COLO829 (cell line): ENCODE results near the gene TIAM2.
A peak's percentile ranks its signal among the peaks of the same experiment; 100 is the strongest.
"Not testable (repeated sequence)": the region's sequence is repeated elsewhere in the genome, so short reads cannot be mapped to it uniquely, and the experiment has no call there.

Experiments
- DNase-seq: peaks from one replicate; pipeline ENCODE4 v3.0.0; 2012; ENCODE audit warnings: low spot score

The TIAM2 gene

DNA sequence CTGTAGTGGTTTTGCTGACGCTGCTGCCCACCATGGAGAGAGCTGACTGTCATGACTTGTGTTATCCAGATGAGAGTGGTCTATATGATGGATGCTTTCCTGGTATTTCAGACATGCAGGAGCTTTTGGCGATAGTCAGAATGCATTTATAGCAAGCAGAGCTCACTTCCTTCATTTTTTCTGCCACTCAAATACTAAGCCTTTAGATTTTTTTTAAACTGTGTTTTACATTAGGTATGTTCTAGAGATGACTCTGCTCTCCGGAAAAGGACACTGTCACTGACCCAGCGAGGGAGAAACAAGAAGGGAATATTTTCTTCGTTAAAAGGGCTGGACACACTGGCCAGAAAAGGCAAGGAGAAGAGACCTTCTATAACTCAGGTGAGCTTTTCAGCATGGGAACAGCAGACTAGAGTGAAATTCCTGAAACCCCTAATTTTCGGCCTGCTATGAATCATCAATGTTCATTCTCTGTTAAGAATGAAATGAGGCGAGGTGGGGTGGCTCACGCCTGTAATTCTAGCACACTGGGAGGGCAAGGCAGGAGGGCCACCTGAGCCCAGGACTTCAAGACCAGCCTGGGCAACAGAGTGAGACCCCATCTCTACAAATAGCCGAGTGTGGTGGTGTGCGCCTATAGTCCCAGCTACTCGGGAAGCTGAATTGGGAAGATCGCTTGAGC, 170.1 kb downstream of the TIAM2 start:
- DNase-seq = no peak

DNA sequence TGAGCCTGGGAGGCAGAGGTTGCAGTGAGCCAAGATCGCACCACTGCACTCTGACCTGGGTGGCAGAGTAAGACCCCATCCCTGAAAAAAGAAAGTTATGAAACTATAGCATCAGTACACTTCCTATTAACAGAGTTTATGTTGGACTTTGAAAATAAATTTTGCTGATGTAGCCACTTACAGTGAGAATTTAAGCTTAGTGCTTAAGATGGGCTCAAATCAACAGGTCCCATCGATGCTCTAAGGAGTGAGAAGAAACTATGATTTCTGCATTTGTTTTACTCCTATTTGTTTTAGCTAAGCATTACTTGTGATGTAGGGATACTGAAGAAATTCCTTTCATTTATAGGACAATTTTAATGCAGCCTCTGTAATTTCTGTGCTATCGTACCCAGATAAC, 175.4 kb downstream of the TIAM2 start:
- DNase-seq = no peak

DNA sequence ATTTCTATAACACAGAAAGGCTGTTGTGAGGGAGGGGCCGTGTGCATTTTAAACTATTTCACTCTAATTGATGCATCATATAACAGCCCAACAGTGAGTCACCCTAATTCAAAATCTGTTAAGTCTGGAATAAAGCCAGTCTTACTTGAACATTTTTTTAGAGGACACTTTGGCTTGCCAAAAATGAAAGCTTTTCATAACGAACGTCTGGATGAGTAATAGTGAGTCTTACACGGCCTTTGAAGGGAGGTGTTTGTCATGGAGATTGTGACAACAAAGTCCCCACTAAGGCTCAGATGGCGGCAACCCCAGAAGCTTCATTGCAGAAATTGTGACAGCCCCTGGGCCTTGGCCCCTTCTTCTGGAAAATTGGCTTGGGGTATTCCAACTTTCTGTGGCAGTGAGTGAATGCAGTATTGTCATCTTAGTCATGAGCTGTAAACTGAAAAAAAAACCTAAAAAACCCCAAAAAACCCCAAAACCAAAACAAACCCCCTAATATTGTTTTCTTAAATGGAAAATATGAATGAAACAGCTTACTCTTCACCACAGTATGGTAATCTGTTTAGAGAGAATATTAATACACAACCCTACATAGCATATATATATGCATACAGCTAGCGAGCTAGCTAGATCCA, 176.1 kb downstream of the TIAM2 start:
- peak; percentile 86 for DNase-seq

DNA sequence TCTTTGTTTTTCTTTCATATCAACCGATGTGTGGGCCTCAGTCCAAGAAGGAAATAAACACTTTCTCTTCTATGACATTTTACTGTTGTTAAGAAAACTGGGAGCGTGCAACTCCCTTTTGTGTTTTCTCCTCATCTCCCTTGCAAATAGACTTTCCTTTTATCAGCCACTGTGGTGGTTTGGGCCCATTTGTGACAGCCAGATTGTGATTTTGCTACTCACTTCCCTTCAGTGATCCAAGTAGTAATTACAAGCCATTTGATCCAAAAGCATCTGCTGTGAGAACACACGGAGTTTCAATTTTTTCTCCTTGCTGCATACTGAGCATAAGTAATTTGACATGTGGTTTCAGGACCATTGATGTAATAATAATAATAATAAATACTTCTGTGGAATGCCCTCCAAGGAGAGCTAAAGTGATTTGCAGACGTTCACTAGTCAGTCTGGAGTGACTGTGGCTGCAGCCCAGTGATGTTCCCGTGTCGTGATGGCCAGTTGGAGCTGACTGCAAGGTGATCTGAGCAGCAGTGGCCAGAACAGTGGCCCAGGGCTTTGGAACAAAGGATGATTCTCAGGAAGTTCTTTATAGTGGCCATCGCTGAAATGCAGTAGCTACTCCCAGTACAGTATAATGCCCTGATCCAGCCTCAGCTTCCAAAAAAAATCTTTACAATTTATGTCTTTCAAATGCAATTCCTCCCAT, 176.8 kb downstream of the TIAM2 start:
- DNase-seq = no peak

DNA sequence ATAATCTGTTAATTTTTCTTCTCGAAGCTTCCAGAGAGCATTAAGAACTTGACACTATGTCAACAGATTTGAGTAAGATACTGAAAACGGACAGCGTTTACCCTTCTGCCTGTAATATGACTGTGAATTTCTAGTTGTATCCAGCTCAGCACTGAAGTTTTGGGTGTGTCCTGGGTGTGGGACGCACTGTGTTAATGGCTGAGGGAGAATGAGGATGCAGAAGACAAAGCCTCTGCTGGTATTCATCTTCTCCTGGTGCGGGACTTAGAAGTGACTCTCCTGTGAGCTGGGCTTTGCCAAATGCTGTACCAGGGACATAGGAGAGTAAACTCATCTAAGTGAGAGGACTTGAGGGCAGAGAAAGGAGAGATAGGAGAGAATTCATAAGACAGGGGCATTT, 178.4 kb downstream of the TIAM2 start:
- DNase-seq = no peak

DNA sequence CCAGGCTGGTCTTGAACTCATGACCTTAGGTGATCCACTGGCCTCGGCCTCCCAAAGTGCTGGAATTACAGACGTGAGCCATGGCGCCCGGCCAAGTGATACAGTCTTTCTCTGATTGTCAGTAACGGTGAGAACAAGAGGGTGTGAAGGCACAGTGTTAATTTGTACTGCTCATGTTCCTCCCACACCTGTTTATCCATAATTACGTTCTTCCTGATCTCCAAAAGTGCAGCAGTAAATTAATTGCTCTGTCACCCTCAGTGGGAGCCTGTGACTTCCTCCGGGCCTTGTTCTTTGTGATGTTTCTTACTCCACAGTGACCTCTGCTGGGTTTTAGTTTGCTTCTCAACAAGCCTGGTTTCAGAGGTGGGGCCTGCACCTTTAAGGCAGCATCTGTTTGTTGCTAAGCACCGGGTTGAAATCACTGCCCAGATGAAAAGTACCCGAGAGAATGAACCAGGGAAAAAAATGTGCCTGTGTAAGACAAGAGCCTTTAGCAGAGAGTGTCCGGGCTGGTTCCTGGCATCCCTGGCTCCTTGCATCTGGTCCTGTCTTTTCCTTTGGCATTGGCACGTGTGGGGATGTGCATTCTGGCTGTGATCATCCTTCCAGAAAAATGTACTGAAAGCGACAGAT, 179.6 kb downstream of the TIAM2 start:
- peak; percentile 84 for DNase-seq

DNA sequence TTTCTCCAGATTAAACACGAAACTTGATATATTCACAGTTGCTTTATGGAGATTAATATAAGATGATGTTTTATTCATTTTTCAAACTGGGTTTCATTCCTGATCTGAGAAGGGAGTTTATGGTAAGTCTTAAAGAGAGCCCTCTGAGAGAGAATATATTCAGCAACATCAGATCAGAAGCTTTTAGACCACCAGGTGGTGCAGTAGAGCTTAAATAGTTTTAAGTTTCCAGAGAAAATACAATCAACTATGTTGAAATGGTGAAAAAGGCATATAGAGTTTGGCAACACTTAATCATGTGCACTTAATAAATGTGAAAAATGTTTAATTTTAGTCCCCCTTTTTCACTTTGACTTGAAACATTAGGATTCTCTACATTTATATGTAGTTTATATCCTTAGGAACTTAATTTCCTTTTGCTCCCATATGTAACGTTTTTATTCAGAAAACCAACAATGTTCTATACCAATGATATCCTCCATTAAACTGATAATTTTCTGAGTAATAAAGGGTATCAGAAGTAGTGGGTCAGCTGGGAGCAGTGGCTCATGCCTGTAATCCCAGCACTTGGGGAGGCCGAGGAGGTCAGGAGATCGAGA, 182.3 kb downstream of the TIAM2 start:
- peak; percentile 52 for DNase-seq

DNA sequence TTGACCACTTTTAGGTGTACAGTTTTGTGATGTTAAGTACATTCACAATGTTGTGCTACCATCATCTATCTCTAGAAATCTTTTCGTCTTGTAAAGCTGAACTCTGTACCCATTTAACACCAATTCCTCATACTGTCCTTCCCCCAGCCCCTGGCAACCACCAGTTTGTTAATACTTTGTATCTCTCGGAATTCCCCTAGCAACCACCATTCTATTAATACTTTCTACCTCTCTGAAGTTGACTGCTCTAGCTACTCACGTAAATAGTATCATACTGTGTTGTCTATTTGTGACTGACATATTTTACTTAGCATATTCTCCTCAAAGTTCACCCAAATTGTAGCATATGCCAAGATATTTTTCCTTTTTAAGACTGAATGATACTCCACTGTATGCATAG, 186.4 kb downstream of the TIAM2 start:
- DNase-seq = no peak

DNA sequence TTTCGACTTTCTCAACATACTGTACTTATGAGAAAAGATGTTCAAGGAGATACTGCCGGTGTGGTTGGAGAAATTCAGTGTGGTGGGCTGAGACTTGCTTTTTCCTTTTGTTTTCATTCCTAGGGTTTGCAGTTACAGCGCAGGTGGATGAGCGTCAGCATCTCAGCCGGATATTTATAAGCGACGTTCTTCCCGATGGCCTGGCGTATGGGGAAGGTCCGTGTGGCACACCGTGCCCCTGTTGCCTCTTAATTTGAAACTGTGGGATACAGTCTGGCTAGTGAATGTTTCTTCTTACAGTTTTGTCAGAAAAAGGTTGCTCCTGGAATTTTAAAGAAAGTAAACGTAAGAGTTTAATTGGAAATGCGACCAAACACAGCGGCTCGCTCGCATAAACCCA, 187.0 kb downstream of the TIAM2 start:
- DNase-seq = no peak

DNA sequence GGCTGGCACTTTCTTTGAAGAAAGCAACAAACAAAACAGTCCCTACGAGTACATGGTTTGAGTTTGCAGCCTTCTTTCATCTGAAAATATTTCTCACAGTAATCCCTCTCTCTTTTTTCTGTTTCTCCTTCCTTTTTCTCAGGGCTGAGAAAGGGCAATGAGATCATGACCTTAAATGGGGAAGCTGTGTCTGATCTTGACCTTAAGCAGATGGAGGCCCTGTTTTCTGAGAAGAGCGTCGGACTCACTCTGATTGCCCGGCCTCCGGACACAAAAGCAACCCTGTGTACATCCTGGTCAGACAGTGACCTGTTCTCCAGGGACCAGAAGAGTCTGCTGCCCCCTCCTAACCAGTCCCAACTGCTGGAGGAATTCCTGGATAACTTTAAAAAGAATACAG, 188.0 kb downstream of the TIAM2 start:
- DNase-seq = no peak

DNA sequence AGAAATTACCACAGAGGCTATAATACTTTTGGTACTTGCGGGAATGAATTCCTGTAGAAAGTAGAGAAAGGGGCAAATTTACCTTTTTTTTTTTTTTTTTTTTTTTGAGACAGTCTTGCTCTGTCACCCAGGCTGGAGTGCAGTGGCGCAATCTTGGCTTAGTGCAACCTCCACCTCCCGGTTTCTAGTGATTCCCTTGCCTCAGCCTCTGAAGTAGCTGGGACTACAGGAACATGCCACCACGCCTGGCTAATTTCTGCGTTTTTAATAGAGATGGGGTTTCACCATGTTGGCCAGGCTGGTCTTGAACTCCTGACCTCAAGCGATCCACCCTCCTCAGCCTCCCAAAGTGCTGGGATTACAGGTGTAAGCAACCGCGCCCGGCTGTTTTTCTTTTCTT, 189.9 kb downstream of the TIAM2 start:
- not testable (repeated sequence) for DNase-seq

DNA sequence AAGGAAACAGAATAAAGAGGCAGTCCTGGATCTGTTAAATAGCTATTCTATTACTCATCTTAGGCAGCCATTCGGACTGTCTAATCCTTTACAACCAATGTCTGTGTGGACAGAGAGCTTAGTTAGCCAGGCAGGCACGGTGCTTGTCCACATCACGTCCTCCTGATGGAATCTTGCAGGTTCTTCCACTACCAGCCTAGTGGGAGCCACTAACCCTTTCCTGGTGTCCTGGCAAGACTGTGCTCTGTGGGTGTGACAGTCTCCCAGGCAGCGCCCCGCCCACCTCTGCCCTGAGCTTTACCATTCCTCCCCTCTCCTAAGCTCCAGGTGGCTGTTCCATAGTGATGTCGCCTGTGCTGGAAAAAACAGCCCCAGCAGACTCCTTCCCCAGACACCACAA, 190.4 kb downstream of the TIAM2 start:
- DNase-seq = no peak

DNA sequence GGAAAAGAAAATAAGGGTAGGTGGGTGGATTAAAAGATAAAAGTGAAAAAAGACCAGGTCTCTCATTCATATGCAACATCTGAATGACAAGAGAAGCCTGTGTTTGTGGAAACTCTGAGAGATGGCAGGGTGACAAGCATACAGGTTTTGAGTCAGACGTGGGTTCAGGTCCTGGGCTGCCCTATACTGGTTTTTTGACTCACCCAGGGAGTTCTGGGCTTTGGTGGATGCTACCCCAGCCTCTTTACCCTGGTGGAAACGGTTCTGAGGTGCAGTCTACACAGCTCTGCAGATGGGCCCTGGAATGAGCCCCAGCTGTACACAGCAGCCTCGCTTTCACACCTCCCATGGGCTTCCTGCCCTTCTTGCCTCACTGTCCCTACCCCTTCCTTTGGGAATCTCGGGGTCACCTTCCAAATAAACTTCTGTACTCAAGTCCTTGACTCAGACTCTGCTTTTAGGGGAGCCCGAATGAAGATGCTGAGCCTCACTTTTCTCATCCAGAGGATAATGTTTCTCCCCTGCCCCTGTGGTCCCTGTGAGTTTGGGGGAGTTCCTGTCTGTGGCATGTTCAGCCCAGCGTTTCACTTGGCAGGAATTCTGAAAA, 191.0 kb downstream of the TIAM2 start:
- no peak for DNase-seq

DNA sequence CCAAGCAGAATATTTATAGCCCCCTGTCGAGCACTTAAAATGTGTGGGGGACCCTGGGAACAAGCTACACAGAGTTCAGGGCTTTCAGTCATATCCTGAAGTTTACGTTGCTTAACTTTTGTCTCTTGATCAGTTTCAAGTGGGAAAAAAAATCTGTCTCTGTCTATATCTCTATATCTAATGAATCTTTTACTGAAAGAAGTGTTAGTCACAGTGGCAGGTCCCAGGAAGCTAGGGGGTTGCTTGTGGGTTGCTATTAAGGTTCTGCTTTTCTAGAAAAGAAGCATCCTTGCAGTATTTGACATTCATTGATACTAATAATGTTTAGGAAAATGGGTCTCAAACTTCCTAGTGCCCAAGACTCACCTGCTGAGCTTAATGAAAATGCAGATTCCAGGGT, 192.0 kb downstream of the TIAM2 start:
- no peak for DNase-seq

DNA sequence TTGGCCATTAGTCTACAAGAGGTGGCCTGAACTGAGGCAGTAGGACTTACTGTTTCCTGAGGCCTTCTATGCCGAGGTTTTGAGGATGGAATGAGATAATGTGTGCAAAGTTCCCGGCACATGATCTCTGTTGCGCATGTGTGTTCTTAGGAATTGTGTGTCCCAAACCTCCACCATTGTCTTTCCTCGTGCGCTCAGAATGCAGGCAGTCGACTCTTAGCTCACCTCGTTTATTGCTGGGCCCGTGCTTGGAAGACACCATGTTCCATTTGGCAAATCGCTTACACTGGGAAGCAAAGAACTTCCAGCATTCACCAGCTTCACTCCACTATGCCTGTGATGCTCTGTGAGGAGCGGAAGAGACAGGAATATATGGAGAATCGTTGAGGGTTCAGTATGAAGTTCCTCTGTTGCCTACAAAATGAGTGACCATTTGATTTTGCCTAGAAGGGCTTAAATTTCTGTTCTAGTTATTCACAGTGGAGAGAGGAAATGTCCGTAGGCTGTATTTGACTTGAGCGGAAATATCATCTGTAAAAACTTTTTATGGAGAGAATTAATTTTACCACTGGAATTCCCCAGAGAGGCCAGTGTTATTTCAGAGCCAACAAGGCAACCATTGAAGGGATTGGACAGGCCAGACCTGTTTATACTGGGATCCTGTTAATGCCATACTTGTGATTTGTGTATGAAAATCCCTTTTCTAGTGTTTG, 193.0 kb downstream of the TIAM2 start:
- DNase-seq = peak; percentile 92

DNA sequence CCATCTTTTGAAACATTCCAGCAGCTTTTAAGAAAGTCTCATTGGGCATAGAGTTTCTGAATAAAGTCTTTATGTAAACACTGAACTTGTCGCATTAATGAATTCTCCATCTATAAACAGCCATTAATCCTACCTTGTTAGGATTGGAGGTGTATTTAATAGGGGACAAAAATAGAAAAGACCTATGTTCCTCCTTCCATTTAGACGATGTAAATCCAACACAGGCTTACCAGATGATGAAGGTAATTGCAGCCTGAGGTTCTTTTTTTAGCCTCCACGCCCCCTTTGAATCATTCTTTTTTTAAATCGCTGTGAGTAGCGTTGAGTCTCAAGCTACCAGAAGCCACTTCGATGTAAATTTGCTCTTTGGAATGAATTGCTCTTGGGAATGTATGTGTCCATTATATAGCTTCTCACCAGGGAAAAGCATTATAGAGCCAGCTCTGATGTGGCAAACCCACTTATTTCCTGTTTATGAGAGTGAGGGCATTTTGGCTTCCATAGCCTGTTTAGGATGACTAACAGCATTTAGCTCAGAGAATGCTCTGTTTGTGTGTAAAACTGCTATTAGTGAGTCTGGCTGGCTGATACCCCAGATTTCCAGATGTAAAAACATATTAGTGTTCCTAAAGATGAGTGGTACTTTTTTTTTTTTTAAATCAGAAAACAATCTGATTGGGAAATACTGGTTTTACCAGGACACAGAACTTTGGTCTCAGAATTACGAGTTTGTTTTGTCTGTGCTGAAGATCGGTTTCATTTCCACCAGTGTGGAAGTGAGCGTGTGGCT, 193.8 kb downstream of the TIAM2 start:
- peak; percentile 90 for DNase-seq

DNA sequence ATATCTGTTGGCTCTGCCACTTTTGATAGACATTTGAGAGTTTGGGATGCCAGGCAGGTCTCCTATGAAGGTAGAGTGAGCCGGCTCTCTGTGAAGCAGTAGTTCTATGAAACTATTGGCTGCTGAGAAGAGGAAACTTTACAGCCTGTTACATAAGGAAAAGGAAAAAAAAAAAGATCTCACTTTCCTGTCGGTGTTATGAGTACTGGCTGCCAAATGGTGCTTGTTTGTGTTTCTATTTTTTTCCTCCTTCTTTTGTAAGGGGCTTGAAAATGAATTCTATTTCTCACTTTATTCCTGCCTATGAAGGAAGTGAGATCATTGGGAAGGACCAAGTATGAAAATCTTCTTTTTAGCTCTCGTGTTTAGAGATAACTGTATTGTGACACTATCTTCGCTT, 195.6 kb downstream of the TIAM2 start:
- no peak for DNase-seq

DNA sequence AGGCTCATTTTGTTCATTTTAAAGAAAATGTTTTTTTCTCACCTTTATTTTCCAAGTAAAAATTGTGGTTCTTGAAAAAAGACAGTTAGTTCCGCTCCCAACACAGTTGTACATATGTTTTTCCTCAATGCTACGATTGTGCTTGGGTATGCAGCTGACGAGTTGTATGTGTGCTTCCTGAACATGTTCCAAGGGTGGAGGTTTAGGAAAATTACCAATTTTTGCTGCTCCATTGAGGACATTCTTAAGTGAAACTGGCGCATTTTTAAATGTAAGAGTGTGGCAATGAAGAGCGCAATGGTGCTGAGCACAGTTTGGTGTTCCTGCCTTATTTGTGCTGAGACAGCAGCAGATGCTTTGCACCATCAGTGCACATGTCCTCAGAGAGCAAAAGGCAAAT, 198.4 kb downstream of the TIAM2 start:
- no peak for DNase-seq

DNA sequence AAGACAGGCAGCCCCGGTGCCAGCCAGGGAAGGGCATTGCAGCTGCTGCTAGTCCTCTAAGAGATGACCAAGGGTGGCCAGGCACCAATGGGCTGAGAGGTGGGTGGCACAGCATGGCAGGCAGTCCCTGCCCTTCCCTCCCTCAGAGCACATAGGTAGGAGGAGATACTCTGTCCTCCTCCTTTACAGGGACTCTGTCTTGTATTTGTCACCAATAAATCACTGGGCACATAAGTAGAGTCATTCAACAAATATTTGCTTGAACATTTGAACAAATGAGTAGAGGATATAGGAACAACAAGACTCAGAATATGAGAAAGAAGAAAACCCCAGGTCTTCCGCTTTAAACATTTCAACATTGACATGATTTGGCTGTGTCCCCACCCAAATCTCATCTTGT, 199.3 kb downstream of the TIAM2 start:
- no peak for DNase-seq

DNA sequence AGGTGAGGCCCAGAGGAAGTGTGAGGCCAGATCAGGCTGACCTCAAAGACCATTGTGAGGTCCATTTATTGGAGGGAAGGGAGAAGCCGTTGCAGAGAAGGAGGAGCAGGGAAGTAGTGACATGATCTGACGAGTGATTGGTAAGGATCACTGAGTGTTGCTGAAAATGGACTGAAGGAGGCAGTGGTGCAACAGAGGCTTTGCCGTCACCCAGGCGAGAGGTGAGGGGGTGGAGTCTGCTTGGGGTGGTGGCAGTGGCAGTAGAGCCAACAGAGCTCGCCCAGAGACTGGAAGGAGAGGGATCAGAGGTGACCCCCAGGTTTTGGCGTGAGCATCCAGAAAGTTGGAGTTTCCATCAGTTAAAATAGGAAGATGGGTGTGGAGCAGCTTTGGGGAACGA, 200.8 kb downstream of the TIAM2 start:
- DNase-seq = no peak

DNA sequence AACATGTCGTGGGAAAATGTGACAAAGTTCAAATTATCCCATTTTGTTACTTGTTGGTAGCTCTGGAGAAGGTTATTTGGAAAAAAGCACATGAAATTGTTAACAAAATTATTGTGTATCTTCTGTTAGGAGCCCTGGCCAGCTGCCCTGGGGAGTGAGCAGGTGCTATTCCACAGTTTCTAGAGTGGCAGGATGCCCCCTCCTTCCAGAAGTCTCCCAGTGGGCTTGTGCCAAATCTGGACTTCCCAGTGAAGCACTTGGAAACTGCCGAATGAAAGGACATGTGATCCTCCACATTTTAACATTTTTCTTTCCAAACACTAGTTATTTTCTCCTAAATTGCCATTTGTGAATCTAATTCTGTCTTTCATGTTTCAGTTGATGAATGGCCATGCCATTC, 201.8 kb downstream of the TIAM2 start:
- DNase-seq = no peak
